HCT116 (cell line): ENCODE results near the gene NBL1.

Experiments
- CTCF ChIP-seq, 3 experiments: fragments of 200-600 bp in 1 of 3; sonication (generic) in 1 of 3; IDR thresholded peaks in 2 of 3; conservative IDR thresholded peaks in 1 of 3; 2 replicates each; pipeline ENCODE4 v1.5.1; 2012 to 2017; ENCODE audit warnings: low read depth in 2 of 3, low read length in 2 of 3, antibody characterized with exemption in 1 of 3, borderline replicate concordance in 1 of 3, control low read depth in 1 of 3, mild to moderate bottlenecking in 1 of 3, mixed read lengths in 1 of 3, mixed run types in 1 of 3, moderate library complexity in 1 of 3; ENCODE audit not compliant: insufficient read depth in 1 of 3
- REST ChIP-seq: IDR thresholded peaks from 2 replicates; pipeline ENCODE4 v1.6.1; 2012; ENCODE audit warnings: low read depth
- SP1 ChIP-seq: IDR thresholded peaks from 2 replicates; pipeline ENCODE4 v1.6.1; 2012; ENCODE audit warnings: low read depth

- TF ChIP-seq CTCF (IDR thresholded peaks at IDR 0.05 in 2 of 3, conservative IDR thresholded peaks at IDR 0.05 in 1 of 3; ENCODE audit: borderline replicate concordance in 1 of 3, insufficient read depth in 1 of 3, low read depth in 2 of 3, low read length in 2 of 3) = no peak
- TF ChIP-seq REST = no peak
- no peak for TF ChIP-seq SP1
Measured at GRCh38 chr1:19610282-19610981, 33.7 kb upstream of the NBL1 start.
